IPS DF 4.7 (cell line): ENCODE measurements around the gene R3HDM1.
"Not testable (repeated sequence)": the region's sequence is repeated elsewhere in the genome, so short reads cannot be mapped to it uniquely, and the experiment has no call there.

ENCODE experiments used
- DNase-seq: peaks from one replicate; pipeline ENCODE4 v3.0.0-alpha.2; 2013; ENCODE audit warnings: low spot score; ENCODE audit errors: extremely low read depth

Gene R3HDM1

DNA sequence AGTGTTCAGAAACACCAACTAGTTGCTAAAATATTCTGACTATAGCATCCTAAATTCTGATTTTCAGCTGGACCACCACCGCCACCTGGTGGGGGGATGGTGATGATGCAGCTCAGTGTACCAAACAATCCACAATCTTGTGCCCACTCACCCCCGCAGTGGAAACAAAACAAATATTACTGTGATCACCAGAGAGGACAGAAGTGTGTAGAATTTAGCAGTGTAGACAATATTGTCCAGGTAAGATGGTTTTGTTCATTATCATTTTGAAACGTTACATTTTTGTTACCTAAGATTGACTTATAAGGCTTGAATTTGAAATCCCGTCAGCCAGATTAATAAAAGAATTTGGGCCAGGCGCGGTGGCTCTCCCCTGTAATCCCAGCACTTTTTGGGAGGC lies 178.7 kb downstream of the R3HDM1 start:
- DNase-seq: peak; percentile 5

GRCh38 chr2:135715086-135715485 lies 183.8 kb downstream of the R3HDM1 start:
- not testable (repeated sequence) for DNase-seq

DNA sequence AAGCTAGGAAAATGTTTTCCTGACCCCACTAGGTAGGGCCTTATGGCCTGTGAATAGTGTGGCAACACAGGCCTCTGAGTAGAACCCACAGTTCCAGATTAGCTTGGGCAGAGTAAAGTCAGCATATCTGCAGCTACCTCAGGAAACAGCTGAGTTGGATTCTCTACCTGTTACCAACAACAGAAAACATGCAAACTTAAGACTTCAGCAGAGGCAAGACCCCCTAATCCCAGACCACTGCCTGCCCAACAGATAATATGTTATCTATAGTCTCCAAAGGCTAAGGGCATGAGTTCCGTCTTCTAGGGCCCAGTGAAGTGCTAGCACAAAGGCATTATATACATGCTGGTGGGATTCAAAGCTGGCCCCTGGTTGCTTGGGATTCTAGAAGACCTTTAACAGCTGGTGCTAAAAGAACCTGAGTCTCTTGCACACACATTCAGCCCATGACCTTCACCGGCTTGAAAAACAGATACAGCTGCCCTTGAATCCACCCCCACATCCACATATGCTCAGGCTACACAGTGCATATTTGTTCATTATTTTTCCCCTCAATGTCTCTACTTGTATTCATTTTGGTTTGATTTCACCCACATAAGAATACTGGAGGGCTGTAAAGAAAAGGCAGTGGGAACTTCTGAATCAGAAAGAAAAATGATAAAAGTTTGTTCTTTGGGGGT lies 196.9 kb downstream of the R3HDM1 start:
- DNase-seq: no peak

GRCh38 chr2:135732561-135732960 lies 201.3 kb downstream of the R3HDM1 start:
- DNase-seq: no peak

- DNase-seq: no peak
Observed at GRCh38 chr2:135733045-135733444, 201.8 kb downstream of the R3HDM1 start.

DNA sequence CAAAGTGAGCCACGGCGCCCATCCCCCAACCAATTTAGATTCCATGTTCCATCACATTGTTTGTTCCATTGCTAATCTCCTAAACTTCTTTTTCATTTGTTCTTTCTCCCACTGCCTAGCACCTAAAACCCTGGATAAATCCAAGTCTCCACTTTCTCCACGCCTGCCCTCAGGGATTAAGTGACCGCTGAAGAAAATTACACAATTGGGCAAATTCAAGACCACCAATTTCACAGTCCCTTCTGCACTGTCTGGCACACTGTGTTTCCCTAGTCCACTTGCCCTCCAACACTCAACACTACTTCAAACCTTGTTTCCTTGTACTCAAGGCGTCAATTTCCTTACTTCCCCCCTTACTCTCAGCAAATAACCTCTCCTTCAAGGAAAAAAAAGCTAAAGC lies 205.3 kb downstream of the R3HDM1 start:
- no peak for DNase-seq

DNA sequence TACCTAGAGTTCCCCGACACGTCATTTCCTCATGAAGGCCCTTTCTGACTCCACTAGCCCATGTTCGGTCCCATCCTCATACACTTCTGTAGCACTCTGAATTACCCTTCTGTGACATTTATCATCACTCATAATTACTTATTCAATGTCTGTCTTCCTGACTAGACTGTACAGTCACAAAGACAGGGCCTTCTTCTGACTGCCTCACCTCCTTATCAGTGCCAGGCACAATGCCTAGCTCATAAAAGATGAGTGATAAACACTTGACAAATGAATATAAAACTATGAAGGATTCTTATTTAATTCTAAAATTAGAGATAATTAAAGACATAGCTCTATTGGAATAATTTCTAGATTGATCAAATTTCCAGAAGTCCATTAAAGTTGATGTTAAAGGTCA lies 208.9 kb downstream of the R3HDM1 start:
- DNase-seq: no peak

GRCh38 chr2:135741043-135741394 lies 209.7 kb downstream of the R3HDM1 start:
- no peak for DNase-seq

- DNase-seq: peak; percentile 97
Observed at GRCh38 chr2:135741395-135742324, 210.4 kb downstream of the R3HDM1 start, which contains the start of gene UBXN4. UBXN4 (plus strand) TSS chr2:135741855; CDS start chr2:135741930, 75 bp downstream.

DNA sequence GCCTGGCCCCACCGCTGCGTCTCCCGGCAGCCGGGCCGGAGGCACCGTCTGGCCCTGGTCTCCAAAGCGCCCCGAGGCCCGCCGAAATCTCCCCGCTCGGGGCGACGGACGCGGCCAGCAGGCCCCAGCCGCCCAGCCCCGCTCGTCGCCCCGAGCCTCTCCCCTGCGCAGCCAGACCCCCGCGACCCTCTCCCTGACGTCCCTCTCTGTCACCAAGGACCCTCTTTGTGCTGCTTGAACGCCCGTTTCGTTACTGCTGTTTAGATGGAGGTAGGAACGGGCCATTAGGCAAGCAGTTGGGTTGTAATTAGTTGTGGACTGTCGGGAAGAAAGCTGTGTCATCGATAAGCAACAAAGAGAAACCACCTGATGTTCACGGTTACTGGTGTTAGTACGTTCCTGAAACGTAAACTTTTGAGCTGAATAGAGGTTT lies 211.1 kb downstream of the R3HDM1 start:
- DNase-seq: no peak

- DNase-seq: no peak
Observed at GRCh38 chr2:135743860-135744259, 212.6 kb downstream of the R3HDM1 start.

DNA sequence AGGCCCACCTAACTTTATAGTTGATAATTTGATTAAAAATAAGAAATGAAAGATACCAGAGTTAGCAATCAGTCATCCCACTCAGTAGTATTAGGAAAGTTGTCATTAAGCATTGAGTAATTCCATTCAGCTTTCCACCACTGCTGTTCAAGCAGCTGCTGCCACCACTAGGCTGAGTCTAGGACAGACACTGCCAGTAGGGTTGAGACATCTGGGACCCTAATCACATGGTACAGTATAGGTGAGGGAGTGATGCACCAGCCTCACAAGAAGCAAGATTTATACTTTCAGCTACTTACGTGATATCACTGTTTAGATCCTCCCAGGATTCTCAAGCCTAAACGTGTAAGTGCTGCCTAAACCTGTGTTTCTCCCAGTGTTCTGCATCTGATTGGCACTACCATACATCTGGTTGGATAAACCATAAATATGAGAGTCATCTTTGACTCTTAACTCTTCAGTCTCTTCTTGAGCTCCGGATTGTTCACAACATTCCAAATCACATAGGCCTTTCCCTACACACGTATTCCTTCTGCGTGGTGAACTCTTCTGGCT lies 213.6 kb downstream of the R3HDM1 start:
- DNase-seq: no peak

DNA sequence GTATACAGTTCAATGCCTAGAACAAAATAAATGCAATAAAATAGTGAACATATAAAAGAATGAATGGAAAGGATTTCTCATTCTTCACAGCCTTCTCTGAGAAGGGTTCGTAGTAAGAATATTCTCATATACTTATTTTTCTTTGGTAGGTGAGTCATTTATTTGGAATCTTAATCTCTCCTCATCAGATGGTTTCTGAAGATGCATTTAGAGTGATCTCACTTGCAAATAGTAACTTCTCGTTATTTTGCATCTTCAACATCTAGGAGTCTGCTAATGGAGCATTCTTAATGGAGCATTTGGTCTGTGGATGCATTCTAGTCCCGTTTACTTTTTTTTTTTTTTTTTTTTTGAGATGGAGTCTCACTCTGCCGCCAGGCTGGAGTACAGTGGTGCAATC lies 214.3 kb downstream of the R3HDM1 start:
- DNase-seq: no peak

DNA sequence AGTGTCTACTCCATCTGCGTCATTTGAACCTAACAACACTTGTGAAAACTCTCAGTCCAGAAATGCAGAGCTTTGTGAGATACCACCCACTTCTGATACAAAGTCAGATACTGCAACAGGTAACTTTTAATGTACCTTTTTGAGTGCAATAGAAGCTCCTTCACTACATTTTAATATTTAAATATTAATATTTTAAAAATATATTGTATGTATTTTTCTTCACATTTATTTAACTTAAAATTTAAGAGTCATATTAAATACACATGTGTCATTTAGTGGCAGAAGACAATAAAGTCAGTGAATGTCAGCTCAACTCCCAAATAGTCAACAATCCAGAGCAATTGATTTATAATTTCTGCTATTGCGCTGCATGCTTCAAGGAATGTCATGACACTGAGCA lies 224.3 kb downstream of the R3HDM1 start:
- DNase-seq: no peak

DNA sequence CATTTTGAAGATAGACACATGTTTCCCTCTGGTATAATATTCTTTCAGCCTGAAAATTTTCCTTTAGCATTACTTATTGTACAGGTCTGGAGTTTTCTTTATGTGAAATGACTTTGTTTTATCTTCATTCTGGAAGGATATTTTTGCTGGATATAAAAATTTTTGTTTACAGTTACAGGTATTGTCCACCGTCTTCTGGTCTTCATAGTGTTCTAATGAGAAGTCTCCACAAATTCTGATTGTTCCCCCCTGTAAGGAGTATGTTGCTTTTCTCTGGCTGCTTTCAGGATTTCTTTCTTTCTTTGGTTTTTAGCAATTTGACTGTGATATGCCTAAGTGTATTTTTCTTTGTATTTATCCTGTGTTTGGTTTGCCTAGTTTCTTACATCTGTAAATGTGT lies 225.4 kb downstream of the R3HDM1 start:
- no peak for DNase-seq

DNA sequence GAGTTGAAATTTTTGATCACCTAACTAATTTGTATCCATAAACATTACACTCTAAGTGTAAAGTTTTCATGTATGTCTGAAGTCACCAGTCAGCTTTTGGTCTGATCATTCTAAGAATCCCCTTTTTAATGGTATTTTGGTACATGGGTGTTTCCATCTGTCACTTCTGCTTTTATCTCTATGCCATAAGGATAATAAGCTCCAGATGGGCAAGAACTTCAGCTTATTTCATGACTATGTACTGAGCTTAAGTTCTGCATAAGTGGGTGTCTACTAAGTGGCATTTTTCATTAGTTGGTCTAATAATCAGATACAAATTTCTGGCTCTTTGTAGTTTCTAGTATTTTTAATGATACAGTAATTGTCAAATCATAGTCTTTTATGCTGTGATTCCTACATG lies 230.7 kb downstream of the R3HDM1 start:
- no peak for DNase-seq

- DNase-seq: no peak
Observed at GRCh38 chr2:135762530-135762929, 231.2 kb downstream of the R3HDM1 start.

- no peak for DNase-seq
Observed at GRCh38 chr2:135768863-135769262, 237.6 kb downstream of the R3HDM1 start.

DNA sequence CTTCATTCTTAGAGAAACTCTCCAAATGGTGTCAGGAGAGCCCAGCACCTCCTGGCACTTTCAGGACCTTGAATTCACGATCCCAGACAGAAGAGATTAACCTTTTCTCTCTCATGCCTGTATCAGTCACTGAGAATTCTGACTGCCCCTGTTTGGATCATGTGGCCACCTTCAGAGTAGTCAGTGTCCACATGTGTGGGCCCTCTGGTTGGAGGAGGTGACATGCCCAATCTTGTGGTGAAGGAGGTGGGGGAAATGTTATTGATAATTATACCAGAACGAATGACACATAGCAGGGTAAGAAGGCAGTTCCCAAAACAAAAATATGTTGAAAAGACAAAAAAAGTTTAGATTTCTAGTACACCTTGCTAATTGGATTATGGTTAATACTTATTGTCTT lies 242.0 kb downstream of the R3HDM1 start:
- no peak for DNase-seq

- DNase-seq: no peak
Observed at GRCh38 chr2:135773917-135774316, 242.6 kb downstream of the R3HDM1 start.
